ENCODE results near the gene CAMK2G. TPM values are rescaled to one million over a fixed set of nuclear protein-coding genes. Genes with fewer than 3 reads are reported as not detected.

CAMK2G gene
- total and polyA plus RNA-seq, 2 experiments from 2014 or later, result 30.6 to 34.1 TPM

DNA sequence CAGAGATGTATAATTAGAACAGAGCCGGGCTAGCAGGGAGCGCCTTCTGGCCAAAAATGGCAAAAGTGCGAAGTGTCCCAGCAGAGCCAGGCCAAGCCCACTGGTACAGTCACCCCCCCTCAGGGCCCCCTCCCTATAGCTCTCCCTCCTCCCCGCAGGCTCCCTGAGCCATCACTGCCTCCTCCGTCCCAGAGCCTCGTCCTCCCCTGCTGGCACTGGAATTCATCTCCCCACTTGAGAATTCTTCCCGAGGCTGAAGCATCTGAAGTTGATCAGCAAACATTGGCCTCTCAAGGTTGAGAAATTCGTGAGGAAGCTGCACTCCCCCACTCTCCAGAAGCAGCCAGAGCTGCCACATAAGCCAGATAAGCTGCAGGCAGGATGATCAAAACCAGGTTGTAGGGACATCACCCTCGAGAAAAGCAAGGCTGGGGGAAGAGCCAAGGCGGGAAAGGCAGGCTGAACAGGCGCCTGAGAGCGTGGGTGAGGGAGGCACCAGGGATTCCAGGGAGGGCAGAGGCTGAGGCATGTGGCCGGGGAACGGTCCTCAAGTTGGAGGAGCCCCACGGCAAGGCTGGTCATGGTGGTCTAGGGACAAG, 23.4 kb downstream of the CAMK2G start:
- H3K4me2 ChIP-seq, result no peak overlapping the region
- ATAC-seq, result peak; percentile 20; the same call in 2 of the 3 replicates

DNA sequence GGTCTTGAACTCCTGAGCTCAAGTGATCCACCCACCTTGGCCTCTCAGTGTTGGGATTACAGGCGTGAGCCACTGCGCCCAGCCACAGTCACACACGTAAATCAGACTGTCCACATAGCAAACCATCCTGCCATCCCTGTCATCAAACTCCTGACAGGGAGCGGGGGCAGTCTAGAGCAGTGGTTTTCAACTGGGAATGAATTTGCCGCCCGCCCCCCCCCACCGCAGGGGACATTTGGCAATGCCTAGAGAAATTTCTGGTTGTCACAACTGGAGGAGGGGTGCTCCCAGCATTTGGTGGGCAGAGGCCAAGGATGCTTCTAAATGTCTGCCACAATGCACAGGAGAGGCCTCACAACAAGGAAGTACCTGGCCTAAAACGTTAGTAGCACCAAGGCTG, 24.1 kb downstream of the CAMK2G start:
- no peak overlapping the region for H3K27ac ChIP-seq (ENCODE audit: low read depth)
- H3K79me2 ChIP-seq (replicated peaks; ENCODE audit: insufficient read depth), result 0 out of 2 replicates have a peak, but pooled peaks cover 5% of the 10 kb centered on the region
- no peaks in the 10 kb centered on the region for H3K27me3 Mint-ChIP-seq (ENCODE audit: insufficient read depth, low read depth, poor library complexity)
- no peaks in the 10 kb centered on the region for H3K9me3 Mint-ChIP-seq
- H3K27me3 ChIP-seq (ENCODE audit: insufficient read depth), result no peaks in the 10 kb centered on the region
- H3F3A ChIP-seq (replicated peaks; ENCODE audit: low read depth), result peaks cover 21% of the 10 kb centered on the region
- no peak for DNase-seq (ENCODE audit: low spot score)
- H3K36me3 Mint-ChIP-seq (ENCODE audit: low read depth), result peaks cover 61% of the 10 kb centered on the region
- H4K20me1 ChIP-seq (replicated peaks; ENCODE audit: insufficient read depth), result peaks cover 10% of the 10 kb centered on the region; the same call in 1 of the 2 replicates
- no peaks in the 10 kb centered on the region; the same call in 1 of the 2 replicates for H3K4me1 ChIP-seq (ENCODE audit: insufficient read depth)
- H2AFZ ChIP-seq, result no peak overlapping the region
- H3K36me3 ChIP-seq (ENCODE audit: insufficient read depth), result peaks cover 25% of the 10 kb centered on the region
- ATAC-seq, result no peak
- no peak overlapping the region for H3K4me2 ChIP-seq
- H3K9me2 ChIP-seq (ENCODE audit: insufficient read depth), result no peaks in the 10 kb centered on the region
- peaks cover 26% of the 10 kb centered on the region for H3K4me1 Mint-ChIP-seq
- H3K4me3 ChIP-seq, result no peak overlapping the region
- no peak overlapping the region for H3K4me3 Mint-ChIP-seq
- H3K27ac Mint-ChIP-seq, result no peak overlapping the region
- TF ChIP-seq, protein P1, sequence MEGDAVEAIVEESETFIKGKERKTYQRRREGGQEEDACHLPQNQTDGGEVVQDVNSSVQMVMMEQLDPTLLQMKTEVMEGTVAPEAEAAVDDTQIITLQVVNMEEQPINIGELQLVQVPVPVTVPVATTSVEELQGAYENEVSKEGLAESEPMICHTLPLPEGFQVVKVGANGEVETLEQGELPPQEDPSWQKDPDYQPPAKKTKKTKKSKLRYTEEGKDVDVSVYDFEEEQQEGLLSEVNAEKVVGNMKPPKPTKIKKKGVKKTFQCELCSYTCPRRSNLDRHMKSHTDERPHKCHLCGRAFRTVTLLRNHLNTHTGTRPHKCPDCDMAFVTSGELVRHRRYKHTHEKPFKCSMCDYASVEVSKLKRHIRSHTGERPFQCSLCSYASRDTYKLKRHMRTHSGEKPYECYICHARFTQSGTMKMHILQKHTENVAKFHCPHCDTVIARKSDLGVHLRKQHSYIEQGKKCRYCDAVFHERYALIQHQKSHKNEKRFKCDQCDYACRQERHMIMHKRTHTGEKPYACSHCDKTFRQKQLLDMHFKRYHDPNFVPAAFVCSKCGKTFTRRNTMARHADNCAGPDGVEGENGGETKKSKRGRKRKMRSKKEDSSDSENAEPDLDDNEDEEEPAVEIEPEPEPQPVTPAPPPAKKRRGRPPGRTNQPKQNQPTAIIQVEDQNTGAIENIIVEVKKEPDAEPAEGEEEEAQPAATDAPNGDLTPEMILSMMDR (conservative IDR thresholded peaks at IDR 0.05; ENCODE audit: low read depth in 2 of 2), result no peak
- TF ChIP-seq ZNF114 (CRISPR knock-in tag; IDR thresholded peaks at IDR 0.05), result no peak
- TF ChIP-seq CREB1 (CRISPR knock-in tag; IDR thresholded peaks at IDR 0.05; ENCODE audit: low read depth), result no peak
- TF ChIP-seq POLR2AphosphoS5 (IDR thresholded peaks at IDR 0.05; ENCODE audit: low read depth), result no peak
- TF ChIP-seq, protein P2, sequence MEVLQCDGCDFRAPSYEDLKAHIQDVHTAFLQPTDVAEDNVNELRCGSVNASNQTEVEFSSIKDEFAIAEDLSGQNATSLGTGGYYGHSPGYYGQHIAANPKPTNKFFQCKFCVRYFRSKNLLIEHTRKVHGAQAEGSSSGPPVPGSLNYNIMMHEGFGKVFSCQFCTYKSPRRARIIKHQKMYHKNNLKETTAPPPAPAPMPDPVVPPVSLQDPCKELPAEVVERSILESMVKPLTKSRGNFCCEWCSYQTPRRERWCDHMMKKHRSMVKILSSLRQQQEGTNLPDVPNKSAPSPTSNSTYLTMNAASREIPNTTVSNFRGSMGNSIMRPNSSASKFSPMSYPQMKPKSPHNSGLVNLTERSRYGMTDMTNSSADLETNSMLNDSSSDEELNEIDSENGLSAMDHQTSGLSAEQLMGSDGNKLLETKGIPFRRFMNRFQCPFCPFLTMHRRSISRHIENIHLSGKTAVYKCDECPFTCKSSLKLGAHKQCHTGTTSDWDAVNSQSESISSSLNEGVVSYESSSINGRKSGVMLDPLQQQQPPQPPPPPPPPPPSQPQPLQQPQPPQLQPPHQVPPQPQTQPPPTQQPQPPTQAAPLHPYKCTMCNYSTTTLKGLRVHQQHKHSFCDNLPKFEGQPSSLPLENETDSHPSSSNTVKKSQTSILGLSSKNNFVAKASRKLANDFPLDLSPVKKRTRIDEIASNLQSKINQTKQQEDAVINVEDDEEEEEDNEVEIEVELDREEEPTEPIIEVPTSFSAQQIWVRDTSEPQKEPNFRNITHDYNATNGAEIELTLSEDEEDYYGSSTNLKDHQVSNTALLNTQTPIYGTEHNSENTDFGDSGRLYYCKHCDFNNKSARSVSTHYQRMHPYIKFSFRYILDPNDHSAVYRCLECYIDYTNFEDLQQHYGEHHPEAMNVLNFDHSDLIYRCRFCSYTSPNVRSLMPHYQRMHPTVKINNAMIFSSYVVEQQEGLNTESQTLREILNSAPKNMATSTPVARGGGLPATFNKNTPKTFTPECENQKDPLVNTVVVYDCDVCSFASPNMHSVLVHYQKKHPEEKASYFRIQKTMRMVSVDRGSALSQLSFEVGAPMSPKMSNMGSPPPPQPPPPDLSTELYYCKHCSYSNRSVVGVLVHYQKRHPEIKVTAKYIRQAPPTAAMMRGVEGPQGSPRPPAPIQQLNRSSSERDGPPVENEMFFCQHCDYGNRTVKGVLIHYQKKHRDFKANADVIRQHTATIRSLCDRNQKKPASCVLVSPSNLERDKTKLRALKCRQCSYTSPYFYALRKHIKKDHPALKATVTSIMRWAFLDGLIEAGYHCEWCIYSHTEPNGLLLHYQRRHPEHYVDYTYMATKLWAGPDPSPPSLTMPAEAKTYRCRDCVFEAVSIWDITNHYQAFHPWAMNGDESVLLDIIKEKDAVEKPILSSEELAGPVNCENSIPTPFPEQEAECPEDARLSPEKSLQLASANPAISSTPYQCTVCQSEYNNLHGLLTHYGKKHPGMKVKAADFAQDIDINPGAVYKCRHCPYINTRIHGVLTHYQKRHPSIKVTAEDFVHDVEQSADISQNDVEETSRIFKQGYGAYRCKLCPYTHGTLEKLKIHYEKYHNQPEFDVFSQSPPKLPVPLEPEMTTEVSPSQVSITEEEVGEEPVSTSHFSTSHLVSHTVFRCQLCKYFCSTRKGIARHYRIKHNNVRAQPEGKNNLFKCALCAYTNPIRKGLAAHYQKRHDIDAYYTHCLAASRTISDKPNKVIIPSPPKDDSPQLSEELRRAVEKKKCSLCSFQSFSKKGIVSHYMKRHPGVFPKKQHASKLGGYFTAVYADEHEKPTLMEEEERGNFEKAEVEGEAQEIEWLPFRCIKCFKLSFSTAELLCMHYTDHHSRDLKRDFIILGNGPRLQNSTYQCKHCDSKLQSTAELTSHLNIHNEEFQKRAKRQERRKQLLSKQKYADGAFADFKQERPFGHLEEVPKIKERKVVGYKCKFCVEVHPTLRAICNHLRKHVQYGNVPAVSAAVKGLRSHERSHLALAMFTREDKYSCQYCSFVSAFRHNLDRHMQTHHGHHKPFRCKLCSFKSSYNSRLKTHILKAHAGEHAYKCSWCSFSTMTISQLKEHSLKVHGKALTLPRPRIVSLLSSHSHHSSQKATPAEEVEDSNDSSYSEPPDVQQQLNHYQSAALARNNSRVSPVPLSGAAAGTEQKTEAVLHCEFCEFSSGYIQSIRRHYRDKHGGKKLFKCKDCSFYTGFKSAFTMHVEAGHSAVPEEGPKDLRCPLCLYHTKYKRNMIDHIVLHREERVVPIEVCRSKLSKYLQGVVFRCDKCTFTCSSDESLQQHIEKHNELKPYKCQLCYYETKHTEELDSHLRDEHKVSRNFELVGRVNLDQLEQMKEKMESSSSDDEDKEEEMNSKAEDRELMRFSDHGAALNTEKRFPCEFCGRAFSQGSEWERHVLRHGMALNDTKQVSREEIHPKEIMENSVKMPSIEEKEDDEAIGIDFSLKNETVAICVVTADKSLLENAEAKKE (CRISPR knock-in tag; IDR thresholded peaks at IDR 0.05), result no peak

More for the DNA sequence above, 23.4 kb downstream of the CAMK2G start:
- H2AFZ ChIP-seq, result no peak overlapping the region
- no peaks in the 10 kb centered on the region for H3K27me3 ChIP-seq (ENCODE audit: insufficient read depth)
- peak; percentile 43 for DNase-seq (ENCODE audit: low spot score)
- H3K4me3 ChIP-seq, result no peak overlapping the region
- no peaks in the 10 kb centered on the region for H3K9me3 Mint-ChIP-seq
- peaks cover 14% of the 10 kb centered on the region for H4K20me1 ChIP-seq (replicated peaks; ENCODE audit: insufficient read depth)
- H3F3A ChIP-seq (replicated peaks; ENCODE audit: low read depth), result peaks cover 20% of the 10 kb centered on the region
- no peak overlapping the region; the same call in none of the 2 replicates for H3K27ac ChIP-seq (ENCODE audit: low read depth)
- no peak overlapping the region for H3K27ac Mint-ChIP-seq
- H3K9me2 ChIP-seq (ENCODE audit: insufficient read depth), result no peaks in the 10 kb centered on the region
- H3K36me3 ChIP-seq (ENCODE audit: insufficient read depth), result peaks cover 25% of the 10 kb centered on the region
- H3K27me3 Mint-ChIP-seq (ENCODE audit: insufficient read depth, low read depth, poor library complexity), result no peaks in the 10 kb centered on the region
- H3K4me1 ChIP-seq (ENCODE audit: insufficient read depth), result peaks cover 5% of the 10 kb centered on the region; the same call in 1 of the 2 replicates
- peaks cover 33% of the 10 kb centered on the region for H3K4me1 Mint-ChIP-seq
- peaks cover 60% of the 10 kb centered on the region for H3K36me3 Mint-ChIP-seq (ENCODE audit: low read depth)
- peaks cover 8% of the 10 kb centered on the region; the same call in 1 of the 2 replicates for H3K79me2 ChIP-seq (replicated peaks; ENCODE audit: insufficient read depth)
- TF ChIP-seq, protein P3, sequence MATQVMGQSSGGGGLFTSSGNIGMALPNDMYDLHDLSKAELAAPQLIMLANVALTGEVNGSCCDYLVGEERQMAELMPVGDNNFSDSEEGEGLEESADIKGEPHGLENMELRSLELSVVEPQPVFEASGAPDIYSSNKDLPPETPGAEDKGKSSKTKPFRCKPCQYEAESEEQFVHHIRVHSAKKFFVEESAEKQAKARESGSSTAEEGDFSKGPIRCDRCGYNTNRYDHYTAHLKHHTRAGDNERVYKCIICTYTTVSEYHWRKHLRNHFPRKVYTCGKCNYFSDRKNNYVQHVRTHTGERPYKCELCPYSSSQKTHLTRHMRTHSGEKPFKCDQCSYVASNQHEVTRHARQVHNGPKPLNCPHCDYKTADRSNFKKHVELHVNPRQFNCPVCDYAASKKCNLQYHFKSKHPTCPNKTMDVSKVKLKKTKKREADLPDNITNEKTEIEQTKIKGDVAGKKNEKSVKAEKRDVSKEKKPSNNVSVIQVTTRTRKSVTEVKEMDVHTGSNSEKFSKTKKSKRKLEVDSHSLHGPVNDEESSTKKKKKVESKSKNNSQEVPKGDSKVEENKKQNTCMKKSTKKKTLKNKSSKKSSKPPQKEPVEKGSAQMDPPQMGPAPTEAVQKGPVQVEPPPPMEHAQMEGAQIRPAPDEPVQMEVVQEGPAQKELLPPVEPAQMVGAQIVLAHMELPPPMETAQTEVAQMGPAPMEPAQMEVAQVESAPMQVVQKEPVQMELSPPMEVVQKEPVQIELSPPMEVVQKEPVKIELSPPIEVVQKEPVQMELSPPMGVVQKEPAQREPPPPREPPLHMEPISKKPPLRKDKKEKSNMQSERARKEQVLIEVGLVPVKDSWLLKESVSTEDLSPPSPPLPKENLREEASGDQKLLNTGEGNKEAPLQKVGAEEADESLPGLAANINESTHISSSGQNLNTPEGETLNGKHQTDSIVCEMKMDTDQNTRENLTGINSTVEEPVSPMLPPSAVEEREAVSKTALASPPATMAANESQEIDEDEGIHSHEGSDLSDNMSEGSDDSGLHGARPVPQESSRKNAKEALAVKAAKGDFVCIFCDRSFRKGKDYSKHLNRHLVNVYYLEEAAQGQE (IDR thresholded peaks at IDR 0.05; ENCODE audit: unreplicated experiment), result no peak
- no peak for TF ChIP-seq POLR2AphosphoS5 (IDR thresholded peaks at IDR 0.05; ENCODE audit: low read depth)
- H3K4me3 Mint-ChIP-seq, result no peak overlapping the region

Data from GM23338 (cell line).